COR-L47 (cell line): Measurements from ENCODE around the gene CNTNAP2.
"Not testable (repeated sequence)": the region's sequence is repeated elsewhere in the genome, so short reads cannot be mapped to it uniquely, and the experiment has no call there.

Experiments
- DNase-seq: peaks from one replicate; lab custom pipeline; 2025; lab: John Stamatoyannopoulos, UW

Gene CNTNAP2

DNA sequence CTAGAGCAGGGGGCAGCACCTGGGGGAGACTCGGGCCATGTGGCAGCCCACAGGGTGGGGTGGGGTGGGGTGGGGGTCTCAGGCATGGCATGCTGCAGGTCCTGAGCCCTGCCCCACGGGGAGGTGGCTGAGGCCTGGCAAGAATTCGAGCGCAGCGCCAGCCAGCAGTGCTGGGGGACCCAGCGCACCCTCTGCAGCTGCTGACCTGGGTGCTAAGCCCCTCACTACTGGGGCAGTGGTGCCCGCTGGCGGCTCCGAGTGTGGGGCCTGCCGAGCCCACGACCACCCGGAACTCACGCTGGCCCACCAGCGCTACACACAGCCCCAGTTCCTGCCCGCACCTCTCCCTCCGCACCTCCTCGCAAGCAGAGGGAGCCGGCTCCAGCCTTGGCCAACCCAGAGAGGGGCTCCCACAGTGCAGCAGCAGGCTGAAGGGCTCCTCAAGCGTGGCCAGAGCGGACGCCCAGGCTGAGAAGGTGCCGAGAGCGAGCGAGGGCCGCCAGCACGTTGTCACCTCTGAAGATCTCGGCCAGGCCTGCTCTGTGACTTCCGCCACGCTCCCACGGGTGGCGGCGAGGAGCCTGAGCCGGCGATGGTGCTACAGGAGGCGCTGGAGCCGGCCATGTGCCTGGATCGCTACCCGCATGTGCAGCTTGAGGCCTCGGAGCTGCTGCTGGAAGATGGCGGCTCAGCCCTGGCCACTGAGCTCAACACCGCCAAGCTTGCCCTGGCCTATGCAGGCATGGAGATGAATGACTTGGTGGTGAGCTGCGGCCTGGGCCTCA is 2328.9 kb downstream of the CNTNAP2 start:
- no peak for DNase-seq

DNA sequence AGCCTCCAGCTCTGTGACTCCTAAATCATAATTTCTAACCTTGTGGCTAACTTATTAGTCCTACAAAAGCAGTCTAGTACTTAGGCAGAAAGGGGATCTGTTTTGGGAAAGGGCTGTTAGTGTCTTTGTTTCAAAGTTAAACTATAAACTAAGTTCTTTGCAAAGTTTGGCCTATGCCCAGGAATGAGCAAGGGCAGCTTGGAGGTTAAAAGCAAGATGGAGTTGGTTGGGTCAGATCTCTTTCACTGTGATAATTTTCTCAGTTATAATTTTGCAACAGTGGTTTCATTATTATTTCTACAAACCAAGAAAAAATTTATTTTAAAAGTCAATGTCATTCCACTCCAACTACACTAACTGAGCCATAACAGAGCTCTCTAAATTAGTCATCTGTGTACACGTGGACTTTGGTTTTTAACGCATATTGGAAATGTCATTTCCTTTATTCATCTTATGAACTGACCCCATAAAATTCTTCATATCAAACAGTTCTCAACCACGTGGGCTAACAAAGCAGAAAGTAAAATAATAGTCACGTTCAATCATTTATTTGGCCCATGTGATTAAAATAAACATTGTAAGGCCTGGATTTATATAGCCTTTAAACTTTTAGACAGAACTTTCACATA is 2330.7 kb downstream of the CNTNAP2 start:
- DNase-seq: no peak

DNA sequence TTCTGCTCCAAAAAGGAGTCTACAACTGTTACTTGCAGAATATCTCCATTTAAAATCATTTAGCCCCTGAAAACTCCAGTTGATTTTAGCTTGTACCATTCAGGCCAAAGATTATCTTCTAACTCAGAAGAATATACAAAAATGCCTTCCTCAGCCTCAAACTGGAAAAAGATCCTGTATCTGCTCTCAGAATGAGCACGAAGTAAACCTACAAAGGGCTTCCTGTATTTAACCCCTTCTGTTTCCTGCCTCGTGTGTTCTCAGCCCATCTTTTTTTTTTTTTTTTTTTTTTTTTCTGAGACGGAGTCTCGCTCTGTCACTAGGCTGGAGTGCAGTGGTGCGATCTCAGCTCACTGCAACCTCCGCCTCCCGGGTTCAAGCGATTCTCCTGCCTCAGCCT is 2334.9 kb downstream of the CNTNAP2 start:
- DNase-seq: not testable (repeated sequence)

DNA sequence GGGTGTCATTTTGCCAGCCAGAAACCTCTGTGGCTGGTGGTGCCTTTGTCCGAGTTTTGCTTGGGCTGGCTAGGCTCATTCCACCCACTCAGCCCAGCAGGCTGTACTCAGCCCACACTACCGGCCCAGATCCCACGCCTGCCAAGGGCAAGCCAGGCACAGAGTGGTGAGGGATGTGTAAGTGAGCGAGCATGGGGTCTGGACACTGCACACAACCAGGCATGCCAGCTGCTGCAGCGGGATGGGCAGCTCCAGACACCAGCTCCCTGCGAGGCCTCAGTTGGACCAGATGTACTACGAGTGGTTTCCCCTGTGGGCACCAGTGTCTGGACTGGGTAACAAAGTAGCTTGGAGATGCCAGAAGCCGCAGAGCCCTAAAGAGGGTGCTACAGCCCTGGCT is 2339.8 kb downstream of the CNTNAP2 start:
- DNase-seq: no peak

DNA sequence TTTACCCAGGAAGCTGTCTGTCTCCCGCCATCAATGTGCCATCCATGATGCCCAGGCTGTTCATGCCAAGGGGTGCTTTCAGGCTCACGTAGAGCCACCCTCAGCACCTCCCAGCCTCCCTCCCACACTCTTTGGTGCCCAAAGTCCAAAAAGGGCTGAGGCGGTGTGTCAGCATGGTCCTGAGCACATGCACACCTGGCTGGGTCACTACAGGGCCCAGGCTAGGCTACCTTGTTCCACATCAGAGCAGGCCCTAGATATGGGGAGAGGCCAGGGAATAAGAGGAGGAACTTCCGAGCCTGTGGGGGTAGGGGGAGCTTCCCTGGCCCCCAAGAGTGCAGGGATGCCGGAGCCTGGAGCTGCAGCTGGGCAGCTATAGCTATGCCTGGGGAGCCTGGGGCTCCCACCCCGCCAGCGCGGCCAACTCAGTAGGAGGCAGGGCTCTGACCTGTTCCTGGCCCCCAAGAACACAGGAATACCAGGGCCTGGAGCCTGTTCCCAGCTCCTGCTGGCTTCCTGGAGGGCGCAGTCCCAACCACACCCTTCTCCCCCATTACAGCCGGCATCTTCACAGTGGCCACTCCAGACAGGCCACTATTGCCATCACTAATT is 2340.8 kb downstream of the CNTNAP2 start:
- DNase-seq: no peak

DNA sequence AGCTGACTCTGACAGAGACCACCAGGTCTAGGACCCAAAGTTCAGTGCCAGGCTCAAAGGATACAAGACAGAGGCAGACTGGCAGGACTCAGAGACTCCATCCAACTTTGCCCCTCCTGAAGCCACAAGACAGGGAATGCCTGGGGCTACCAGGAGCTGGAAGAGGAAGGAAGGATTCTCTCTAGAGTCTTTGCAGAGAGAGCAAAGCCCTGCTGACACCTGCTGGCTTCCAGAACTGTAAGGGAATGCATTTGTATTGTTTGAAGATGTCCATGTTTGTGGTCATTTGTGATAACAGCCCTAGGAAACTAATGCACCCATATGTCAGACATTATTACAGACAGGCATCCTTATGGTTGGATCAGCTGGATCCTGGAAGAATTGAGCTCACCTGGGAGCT is 2341.7 kb downstream of the CNTNAP2 start:
- DNase-seq: peak; percentile 2

DNA sequence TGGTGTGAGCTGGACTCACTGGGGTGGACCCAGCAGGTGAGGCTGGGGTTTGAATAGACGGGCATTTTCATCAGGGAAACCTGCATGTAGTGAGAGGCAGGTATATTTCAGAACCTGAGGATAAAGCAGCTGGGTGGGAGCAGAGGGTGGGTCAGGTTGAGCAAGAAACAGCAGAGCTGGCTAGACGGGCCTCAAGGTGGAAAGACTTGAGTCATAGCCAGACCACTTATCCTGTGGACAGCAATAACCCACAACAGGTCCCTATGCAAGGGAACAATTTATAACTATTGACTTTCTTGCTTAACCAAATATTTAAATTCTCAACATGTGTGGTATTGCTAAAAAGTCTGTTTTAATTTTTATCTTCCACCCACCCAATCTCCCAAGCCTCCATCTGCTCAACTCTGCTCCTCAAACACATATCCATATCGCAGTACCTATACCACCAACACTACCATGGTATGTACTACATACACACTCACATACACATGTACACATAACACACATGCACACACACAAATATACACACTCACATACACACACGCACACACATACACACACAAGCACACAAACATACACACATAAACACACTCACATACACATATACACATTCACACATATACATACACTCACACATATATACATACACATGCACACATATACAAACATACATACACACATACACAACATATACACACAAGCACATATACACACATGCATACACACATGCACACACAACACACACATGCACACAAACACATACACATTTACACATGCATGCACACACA is 2345.0 kb downstream of the CNTNAP2 start:
- DNase-seq: no peak

DNA sequence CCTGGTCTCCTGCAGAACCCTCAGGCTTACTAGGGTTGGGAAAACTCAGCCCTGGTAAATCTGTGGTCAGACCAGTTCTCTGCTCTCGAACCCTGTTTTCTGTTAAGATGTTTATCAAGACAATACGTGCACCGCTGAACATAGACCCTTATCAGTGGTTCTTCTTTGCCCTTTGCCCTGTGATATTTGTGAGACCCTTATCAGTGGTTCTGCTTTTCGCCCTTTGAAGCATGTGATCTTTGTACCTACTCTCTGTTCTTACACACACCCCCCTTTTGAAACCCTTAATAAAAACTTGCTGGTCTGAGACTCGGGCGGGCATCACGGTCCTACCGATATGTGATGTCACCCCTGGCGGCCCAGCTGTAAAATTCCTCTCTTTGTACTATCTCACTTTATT is 2346.2 kb downstream of the CNTNAP2 start:
- DNase-seq: not testable (repeated sequence)

DNA sequence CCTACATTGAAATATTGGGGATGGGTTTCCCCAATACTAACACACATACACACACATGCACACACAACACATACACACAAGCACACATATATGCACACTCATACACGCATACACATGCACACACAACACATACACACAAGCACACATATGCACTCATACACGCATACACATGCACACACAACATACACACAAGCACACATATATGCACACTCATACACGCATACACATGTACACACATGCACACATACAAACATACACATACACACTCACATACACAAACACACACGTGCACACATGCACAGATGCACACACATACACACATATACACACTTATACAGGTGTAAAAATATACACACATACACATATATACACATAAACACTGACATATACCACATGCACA is 2346.6 kb downstream of the CNTNAP2 start:
- no peak for DNase-seq

DNA sequence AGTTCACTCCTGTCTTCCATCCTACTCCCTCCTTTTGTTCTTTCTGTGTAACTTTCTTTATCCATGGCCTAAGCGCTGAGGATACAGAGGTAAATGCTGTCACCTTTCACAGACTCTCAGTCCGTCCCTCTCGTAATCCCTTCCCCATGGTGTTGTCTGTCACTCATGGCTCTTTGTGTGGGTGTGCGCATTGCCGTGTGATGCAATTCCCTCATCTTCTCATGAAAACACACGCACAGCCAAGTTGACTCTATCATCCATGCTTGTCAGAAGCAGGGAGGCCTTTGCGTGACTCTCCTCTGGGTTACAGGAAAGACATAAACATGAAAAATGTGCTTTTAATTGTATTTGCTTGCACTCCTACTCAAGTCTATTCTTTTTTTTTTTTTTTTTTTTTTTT is 2348.3 kb downstream of the CNTNAP2 start:
- no peak for DNase-seq

DNA sequence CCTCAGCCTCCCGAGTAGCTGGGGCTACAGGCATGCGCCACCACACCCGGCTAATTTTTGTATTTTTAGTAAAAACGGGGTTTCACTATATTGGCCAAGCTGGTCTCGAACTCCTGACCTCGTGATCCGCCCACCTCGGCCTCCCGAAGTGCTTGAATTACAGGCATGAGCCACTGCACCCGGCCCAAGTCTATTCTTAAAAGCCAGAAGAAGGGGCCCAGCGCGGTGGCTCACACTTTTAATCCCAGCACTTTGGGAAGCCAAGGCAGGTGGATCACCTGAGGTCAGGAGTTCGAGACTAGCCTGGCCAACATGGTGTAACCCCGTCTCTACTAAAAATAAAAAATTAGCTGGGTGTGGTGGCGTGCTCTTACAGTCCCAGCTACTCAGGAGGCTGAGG is 2348.8 kb downstream of the CNTNAP2 start:
- DNase-seq: not testable (repeated sequence)

DNA sequence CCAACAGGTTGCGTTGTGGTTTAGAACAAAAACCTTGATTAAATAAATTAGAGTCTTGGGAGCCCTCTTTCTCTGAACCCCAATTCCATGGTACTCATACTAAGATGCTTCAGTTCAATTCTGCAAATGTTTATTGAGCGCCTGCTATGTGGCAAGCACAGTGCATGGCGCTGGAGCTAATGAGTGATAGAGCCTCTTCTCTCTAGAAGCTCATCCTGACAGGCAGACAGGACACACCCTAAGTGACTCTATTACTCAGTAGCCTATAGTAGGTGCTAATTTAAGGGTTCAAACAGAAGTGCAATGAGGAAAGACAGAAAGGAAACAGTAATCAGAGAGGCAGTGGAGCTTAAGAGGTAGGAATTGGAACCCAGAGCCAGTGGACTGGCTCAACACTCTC is 2349.5 kb downstream of the CNTNAP2 start:
- no peak for DNase-seq

DNA sequence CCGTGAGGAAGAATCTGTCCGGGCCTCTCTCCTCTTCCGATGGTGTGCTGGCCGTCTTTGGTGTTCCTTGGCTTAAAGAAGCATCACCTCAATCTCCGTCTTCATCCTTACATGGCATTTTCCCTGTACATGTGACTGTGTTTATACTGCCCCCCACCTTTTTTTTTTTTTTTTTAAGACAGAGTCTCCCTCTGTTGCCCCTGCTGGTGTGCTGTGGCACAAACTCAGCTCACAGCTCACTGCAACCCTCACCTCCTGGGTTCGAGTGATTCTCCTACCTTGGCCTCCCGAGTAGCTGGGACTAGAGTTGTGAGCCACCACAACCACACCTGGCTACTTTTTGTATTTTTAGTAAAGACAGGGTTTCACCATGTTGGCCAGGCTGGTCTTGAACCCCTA is 2352.1 kb downstream of the CNTNAP2 start:
- no peak for DNase-seq
